H1 (cell line): Measurements from ENCODE around the gene CD160. TPM values are rescaled to one million over a fixed set of nuclear protein-coding genes. Genes with fewer than 3 reads are reported as not detected.
A peak's percentile ranks its signal among the peaks of the same experiment; 100 is the strongest.

Source experiments
- CTCF ChIA-PET: fragments of 300-600 bp; sonication (Branson Sonifier 250); formaldehyde crosslinking; loops from one replicate; lab custom pipeline; 2021; ENCODE audit not compliant: partially characterized antibody; lab: Charles Lee
- POLR2A ChIA-PET: fragments of 300-600 bp; sonication (Branson Sonifier 250); formaldehyde crosslinking; loops from one replicate; lab custom pipeline; 2021; ENCODE audit warnings: inconsistent platforms; ENCODE audit not compliant: partially characterized antibody; lab: Charles Lee
- DNase-seq, 2 experiments: peaks; one replicate each; pipeline versions ENCODE4 v3.0.0 to v3.0.0-alpha.2; 2010 to 2022; ENCODE audit warnings: low spot score in 2 of 2, low read depth in 1 of 2, mixed read lengths in 1 of 2
- FAIRE-seq: peaks from 2 replicates; lab custom pipeline; 2011; peaks lifted over from hg19 to GRCh38; lab: Jason Lieb, UNC
- H2AFZ ChIP-seq: 2 replicates; pipeline ENCODE4 v1.8.1; 2012; ENCODE audit warnings: low read length, inconsistent platforms
- H2AK5ac ChIP-seq: 2 replicates; pipeline ENCODE4 v1.6.1; 2013; ENCODE audit warnings: low read depth, low read length
- H2BK120ac ChIP-seq: replicated peaks from 2 replicates; pipeline ENCODE3; 2013; ENCODE audit warnings: low read depth, low read length, inconsistent platforms
- H2BK12ac ChIP-seq: 2 replicates; pipeline ENCODE4 v1.6.1; 2013; ENCODE audit warnings: low read depth, low read length
- H2BK15ac ChIP-seq: 2 replicates; pipeline ENCODE4 v1.6.1; 2013; ENCODE audit warnings: low read length
- H2BK20ac ChIP-seq: 2 replicates; pipeline ENCODE4 v1.6.1; 2013; ENCODE audit warnings: low read length
- H2BK5ac ChIP-seq: 2 replicates; pipeline ENCODE4 v1.6.1; 2013; ENCODE audit warnings: low read depth, low read length
- H3K14ac ChIP-seq: 2 replicates; pipeline ENCODE4 v1.6.1; 2013; ENCODE audit warnings: inconsistent platforms; ENCODE audit not compliant: insufficient read length
- H3K18ac ChIP-seq: 2 replicates; pipeline ENCODE4 v1.6.1; 2013; ENCODE audit warnings: low read length; ENCODE audit errors: extremely low read depth
- H3K23ac ChIP-seq: 2 replicates; pipeline ENCODE4 v1.6.1; 2013; ENCODE audit warnings: inconsistent platforms; ENCODE audit not compliant: insufficient read length
- H3K23me2 ChIP-seq: 2 replicates; pipeline ENCODE4 v1.6.1; 2013; ENCODE audit warnings: low read depth, low read length
- H3K27ac ChIP-seq: 2 replicates; pipeline ENCODE4 v1.6.1; 2011; ENCODE audit warnings: low read depth, low read length, inconsistent platforms
- H3K27me3 ChIP-seq, 4 experiments: replicated peaks in 1 of 4; 1 replicate in 1 of 4; 2 replicates in 3 of 4; pipeline versions ENCODE4 v1.6.1 to v1.8.1; 2011 to 2013; ENCODE audit warnings: low read length in 3 of 4, mild to moderate bottlenecking in 3 of 4, inconsistent platforms in 2 of 4, mixed read lengths in 2 of 4, moderate library complexity in 1 of 4; ENCODE audit not compliant: control insufficient read depth in 3 of 4, insufficient read depth in 3 of 4; ENCODE audit errors: extremely low read depth in 1 of 4
- H3K36me3 ChIP-seq, 4 experiments: 2 replicates each; pipeline versions ENCODE4 v1.6.1 to v1.8.1; 2011 to 2013; ENCODE audit warnings: mild to moderate bottlenecking in 4 of 4, low read length in 3 of 4, moderate library complexity in 2 of 4, control low read depth in 1 of 4, inconsistent platforms in 1 of 4; ENCODE audit not compliant: insufficient read depth in 4 of 4, control insufficient read depth in 2 of 4
- H3K4ac ChIP-seq: replicated peaks from 2 replicates; pipeline ENCODE3; 2013; ENCODE audit warnings: low read length, low read depth, mixed read lengths, inconsistent platforms; ENCODE audit not compliant: insufficient read length
- H3K4me1 ChIP-seq, 4 experiments: replicated peaks in 1 of 4; 1 replicate in 1 of 4; 2 replicates in 3 of 4; pipeline versions ENCODE4 v1.6.1 to v1.8.1; 2011 to 2013; ENCODE audit warnings: low read length in 3 of 4, inconsistent platforms in 2 of 4, mixed read lengths in 1 of 4; ENCODE audit not compliant: insufficient read depth in 4 of 4, control insufficient read depth in 3 of 4
- H3K4me2 ChIP-seq, 2 experiments: 2 replicates each; pipeline versions ENCODE4 v1.6.1 to v1.8.1; 2011 to 2013; ENCODE audit warnings: low read depth in 2 of 2, low read length in 2 of 2, control low read depth in 1 of 2, inconsistent platforms in 1 of 2, mild to moderate bottlenecking in 1 of 2; ENCODE audit not compliant: insufficient read depth in 1 of 2
- H3K4me3 ChIP-seq, 4 experiments: fragments of 200-600, 300-600 bp in 1 of 4; sonication (generic), shearing (Covaris generic), sonication (Bioruptor Twin) in 1 of 4; 2 replicates each; pipeline versions ENCODE4 v1.5.1 to v1.8.1; 2011 to 2016; ENCODE audit warnings: low read length in 4 of 4, low read depth in 3 of 4, control low read depth in 2 of 4, inconsistent platforms in 2 of 4, mild to moderate bottlenecking in 2 of 4, mixed read lengths in 1 of 4, moderate library complexity in 1 of 4; ENCODE audit not compliant: insufficient read depth in 2 of 4; ENCODE audit errors: extremely low read depth in 1 of 4
- H3K56ac ChIP-seq: replicated peaks from 2 replicates; pipeline ENCODE3; 2013; ENCODE audit warnings: low read depth, mild to moderate bottlenecking, mixed read lengths, low read length, inconsistent platforms; ENCODE audit not compliant: insufficient read length
- H3K79me1 ChIP-seq: 2 replicates; pipeline ENCODE4 v1.6.1; 2013; ENCODE audit warnings: low read depth, low read length, control low read depth
- H3K79me2 ChIP-seq, 2 experiments: 2 replicates each; pipeline versions ENCODE4 v1.6.1 to v1.8.1; 2012 to 2013; ENCODE audit warnings: low read length in 2 of 2, mild to moderate bottlenecking in 2 of 2, inconsistent platforms in 1 of 2; ENCODE audit not compliant: insufficient read depth in 2 of 2, control insufficient read depth in 1 of 2
- H3K9ac ChIP-seq, 4 experiments: replicated peaks in 1 of 4; 1 replicate in 1 of 4; 2 replicates in 3 of 4; pipeline versions ENCODE4 v1.6.1 to v1.8.1; 2011 to 2013; ENCODE audit warnings: low read depth in 3 of 4, low read length in 3 of 4, control low read depth in 2 of 4, mild to moderate bottlenecking in 2 of 4, moderate library complexity in 2 of 4, inconsistent platforms in 1 of 4; ENCODE audit errors: extremely low read depth in 1 of 4
- H3K9me3 ChIP-seq, 2 experiments: 2 replicates each; pipeline versions ENCODE4 v1.6.1 to v1.8.1; 2012 to 2013; ENCODE audit warnings: mild to moderate bottlenecking in 2 of 2, moderate library complexity in 2 of 2, control low read depth in 1 of 2, inconsistent platforms in 1 of 2, low read depth in 1 of 2, low read length in 1 of 2, mixed read lengths in 1 of 2; ENCODE audit not compliant: insufficient read depth in 2 of 2
- H4K20me1 ChIP-seq, 2 experiments: replicated peaks in 1 of 2; 2 replicates each; pipeline versions ENCODE3 to v1.8.1; 2011 to 2013; ENCODE audit warnings: inconsistent platforms in 2 of 2, low read length in 2 of 2, mild to moderate bottlenecking in 1 of 2; ENCODE audit not compliant: insufficient read depth in 2 of 2, control insufficient read depth in 1 of 2
- H4K5ac ChIP-seq: 2 replicates; pipeline ENCODE4 v1.6.1; 2013; ENCODE audit warnings: low read length, low read depth, mixed read lengths, inconsistent platforms; ENCODE audit not compliant: insufficient read length
- H4K8ac ChIP-seq: 2 replicates; pipeline ENCODE4 v1.8.0; 2013; ENCODE audit warnings: mild to moderate bottlenecking, moderate library complexity, low read length, inconsistent platforms; ENCODE audit not compliant: insufficient read depth; ENCODE audit errors: extremely low read depth
- H4K91ac ChIP-seq: replicated peaks from 2 replicates; pipeline ENCODE3; 2013; ENCODE audit warnings: low read length, mixed read lengths, inconsistent platforms; ENCODE audit not compliant: insufficient read length
- KDM1A ChIP-seq: fragments of 200-600, 300-600 bp; sonication (generic); IDR thresholded peaks from 2 replicates; pipeline ENCODE4 v1.7.1; 2016; ENCODE audit warnings: mild to moderate bottlenecking, low read length, borderline replicate concordance
- WGBS, 2 experiments: shearing (Covaris generic) in 1 of 2; methylation state at CpG; one replicate each; pipeline versions ENCODE4 v1.1.6 to v1.1.7; 2013 to 2015; ENCODE audit warnings: low lambda C conversion rate in 2 of 2, mixed read lengths in 2 of 2, inconsistent platforms in 1 of 2, low coverage in 1 of 2, missing lambda C conversion rate in 1 of 2; ENCODE audit not compliant: insufficient replicate concordance in 2 of 2, insufficient coverage in 1 of 2, insufficient read length in 1 of 2; ENCODE audit errors: extremely low coverage in 1 of 2, missing lambda C conversion rate in 1 of 2; 5-methylcytosine and 5-hydroxymethylcytosine counted together
- polyA plus RNA-seq, 7 experiments: library from polyadenylated mRNA; depleted of rRNA in 3 of 7; stranded (reverse) in 5 of 7; unstranded in 2 of 7; fragments of >200 nt in 5 of 7; fragments of 200-250 nt in 2 of 7; gene quantifications; 1 replicate in 5 of 7; 2 replicates in 1 of 7; 4 replicates in 1 of 7; pipeline versions ENCODE4 v1.2.1 to v1.2.3, GENCODE V29; 2011 to 2013; ENCODE audit warnings: missing spikeins in 2 of 7, mixed read lengths in 2 of 7
- total RNA-seq: library from RNA; stranded (reverse); fragmentation: NEBNext Ultra II Directional; extraction: Animal tissue kit (Norgen Biotek cat#: 25700); gene quantifications from 2 replicates; pipeline ENCODE4 v1.2.1, GENCODE V29; 2021

Gene CD160
- total and polyA plus RNA-seq, 2 of the 8 experiments (the other 6 are each of a cell fraction or from before 2014, with no cell fraction given) = not detected

DNA sequence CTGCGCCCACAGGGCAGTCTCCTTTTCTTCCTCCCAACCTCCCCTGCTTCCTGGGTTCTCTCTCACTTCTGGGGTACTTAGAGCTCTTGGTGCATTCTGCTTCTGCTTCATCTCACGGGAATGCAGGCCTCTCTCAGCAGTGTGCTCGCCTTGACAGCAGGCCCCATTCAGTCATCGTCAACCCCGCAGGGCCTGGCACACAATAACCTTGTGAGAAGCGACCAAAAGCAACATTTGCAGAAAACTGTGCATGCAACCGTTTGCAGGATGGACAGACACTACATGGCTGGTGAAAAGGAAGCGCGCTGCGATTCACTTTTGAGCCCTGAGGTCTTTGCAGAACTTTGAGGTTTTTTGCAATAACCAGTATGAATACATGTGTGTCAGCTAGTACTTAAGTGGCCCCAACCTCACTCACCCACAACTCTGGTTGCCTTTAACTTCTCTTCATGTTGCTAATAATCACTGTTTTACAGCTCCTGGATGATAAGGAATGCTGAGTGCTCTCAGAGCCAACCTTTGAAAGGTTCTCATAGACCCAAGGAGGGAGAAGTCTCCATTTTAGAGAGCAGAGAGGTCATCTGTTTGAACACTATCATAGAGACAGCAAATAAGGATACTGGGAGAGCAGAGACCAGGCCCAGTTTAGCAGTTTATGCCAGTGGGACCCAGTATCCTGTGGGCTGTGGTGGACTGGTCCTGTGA lies 2.5 kb upstream of the CD160 start:
- CTCF ChIA-PET = no interaction called here
- Histone ChIP-seq H2BK20ac (no peak overlapping the region), H3K14ac (no peak overlapping the region), H3K56ac (no peak overlapping the region), H3K4me1 (no peaks in the 10 kb centered on the region; a peak in 2 of 7 replicates), H3K23ac (no peak overlapping the region), H4K20me1 (no peaks in the 10 kb centered on the region), H3K23me2 (peaks cover 2% of the 10 kb centered on the region; the same call in 1 of the 2 replicates), H3K9me3 (no peaks in the 10 kb centered on the region), H4K5ac (no peak overlapping the region), H3K27me3 (peaks cover 0 to 7% (median 7%) of the 10 kb centered on the region in 4 experiments; a peak in 5 of 7 replicates), H3K4me2 (no peak overlapping the region), H2BK12ac (no peak overlapping the region), H3K79me1 (no peaks in the 10 kb centered on the region), H2BK5ac (no peak overlapping the region), H3K36me3 (no peaks in the 10 kb centered on the region), H3K9ac (0 out of 7 replicates have a peak overlapping the region, but pooled peaks of 1 of the 4 experiments have one; percentile 2), H3K18ac (no peak overlapping the region), H3K27ac (no peak overlapping the region), H2AFZ (no peak overlapping the region; the same call in 1 of the 2 replicates), H2BK15ac (no peak overlapping the region), H3K4ac (no peak overlapping the region), H4K91ac (no peak overlapping the region), H4K8ac (no peak overlapping the region), H3K4me3 (no peak overlapping the region), H2AK5ac (no peak overlapping the region), H3K79me2 (no peaks in the 10 kb centered on the region), H2BK120ac (no peak overlapping the region)
- POLR2A ChIA-PET = interaction anchor here (1.0 kb wide), 1 partner anchor 10 kb away, joined by 4 read pairs; the partner anchor contains the start of gene PDZK1
- WGBS, 2 experiments = 77% methylated on average over 10 of the region's 10 CpGs; no CpG with 5 or more reads in 1 of the 2 experiments
- DNase-seq = no peak
- FAIRE-seq = no peak
- TF ChIP-seq KDM1A = no peak
